Measurements from ENCODE around the gene RPH3AL.
A peak's percentile ranks its signal among the peaks of the same experiment; 100 is the strongest.

RPH3AL gene

GRCh38 chr17:327971-328370 lies 24.6 kb downstream of the RPH3AL start:
- peak overlapping the region; percentile 22 for H2AK5ac ChIP-seq (ENCODE audit: low read depth, low read length)
- no peaks in the 10 kb centered on the region for H3K36me3 ChIP-seq (replicated peaks in 1 of 2; ENCODE audit: control insufficient read depth in 2 of 2, insufficient read depth in 2 of 2, low read length in 2 of 2)
- no peak overlapping the region for H2AFZ ChIP-seq (ENCODE audit: low read length)
- H3K27ac ChIP-seq (replicated peaks; ENCODE audit: low read length), result no peak overlapping the region
- no peak overlapping the region for H2BK12ac ChIP-seq (ENCODE audit: low read length)
- no peaks in the 10 kb centered on the region for H3K9me3 ChIP-seq (replicated peaks in 1 of 2; ENCODE audit: control insufficient read depth in 2 of 2, insufficient read depth in 1 of 2, low read depth in 1 of 2, low read length in 2 of 2)
- DNase-seq (ENCODE audit: low spot score), result no peak
- no peaks in the 10 kb centered on the region for H3K27me3 ChIP-seq (ENCODE audit: control insufficient read depth in 3 of 3, insufficient read depth in 3 of 3, low read depth in 1 of 3, low read length in 3 of 3)
- no peak overlapping the region for H3K4me3 ChIP-seq (ENCODE audit: low read length in 2 of 2)
- no peak overlapping the region for H3K23ac ChIP-seq (ENCODE audit: low read depth, low read length, poor library complexity)
- no CpG with 5 or more reads among the region's 7 CpGs for WGBS, 2 donors (ENCODE audit: extremely low coverage in 2 of 2, insufficient read length in 2 of 2, insufficient replicate concordance in 1 of 2)
- no peak overlapping the region for H3K14ac ChIP-seq (ENCODE audit: low read length)
- peaks cover 0 to under 1% of the 10 kb centered on the region in 2 donors for H3K4me1 ChIP-seq (ENCODE audit: control insufficient read depth in 2 of 2, insufficient read depth in 1 of 2, low read depth in 1 of 2, low read length in 2 of 2)
- H3K4me2 ChIP-seq (ENCODE audit: insufficient read depth, low read length, poor library complexity, severe bottlenecking), result no peak overlapping the region
- H4K91ac ChIP-seq (ENCODE audit: low read depth, low read length, poor library complexity), result no peak overlapping the region
- H4K8ac ChIP-seq (ENCODE audit: low read depth, low read length), result no peak overlapping the region
- H3K79me1 ChIP-seq (ENCODE audit: low read depth, low read length), result no peaks in the 10 kb centered on the region
- H2BK5ac ChIP-seq (ENCODE audit: low read length), result no peak overlapping the region
- no peak overlapping the region for H2BK15ac ChIP-seq (ENCODE audit: low read length)
- H3K9ac ChIP-seq (ENCODE audit: low read depth, low read length, poor library complexity), result no peak overlapping the region
- peak overlapping the region; percentile 39 for H3K18ac ChIP-seq (ENCODE audit: low read length)
- H2BK120ac ChIP-seq (ENCODE audit: low read depth, low read length), result no peak overlapping the region
- H3K4ac ChIP-seq (ENCODE audit: low read length), result no peak overlapping the region

GRCh38 chr17:327296-327695 lies 25.3 kb downstream of the RPH3AL start:
- no peak overlapping the region for H3K4me3 ChIP-seq (ENCODE audit: low read length in 2 of 2)
- no CpG with 5 or more reads among the region's 11 CpGs for WGBS, 2 donors (ENCODE audit: extremely low coverage in 2 of 2, insufficient read length in 2 of 2, insufficient replicate concordance in 1 of 2)
- H3K27ac ChIP-seq (replicated peaks; ENCODE audit: low read length), result no peak overlapping the region

DNA sequence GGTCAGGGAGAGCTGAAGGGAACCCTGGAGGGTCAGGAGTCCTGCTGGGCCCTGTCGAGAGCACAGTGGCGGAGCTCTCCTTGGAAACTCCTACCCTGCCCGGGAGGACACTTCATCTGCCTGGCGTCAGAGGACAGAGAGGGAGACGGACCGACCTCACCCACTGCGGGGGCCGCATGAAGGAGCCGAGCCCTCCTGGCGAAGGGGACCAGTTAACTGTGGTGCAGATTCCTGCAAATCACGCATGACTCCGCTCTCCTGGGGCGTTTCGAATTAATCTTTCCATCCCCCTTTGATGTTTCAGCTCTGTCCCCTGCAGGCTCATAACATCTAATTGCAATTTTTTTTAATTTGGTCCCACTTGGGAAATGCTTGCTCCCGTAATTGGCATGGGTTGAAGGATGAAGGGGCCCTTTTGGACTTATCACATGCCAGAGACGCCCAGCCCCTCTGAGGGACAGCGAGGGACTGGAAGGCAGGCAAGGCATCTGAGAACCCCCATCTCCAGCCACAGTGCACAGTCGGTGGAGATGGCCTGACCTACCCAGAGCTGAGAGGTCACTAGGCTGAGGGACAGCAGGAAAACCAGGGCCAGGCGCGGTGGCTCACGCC lies 26.5 kb downstream of the RPH3AL start:
- no peak overlapping the region for H2BK5ac ChIP-seq (ENCODE audit: low read length)
- no peaks in the 10 kb centered on the region for H3K27me3 ChIP-seq (ENCODE audit: control insufficient read depth in 3 of 3, insufficient read depth in 3 of 3, low read depth in 1 of 3, low read length in 3 of 3)
- no peak overlapping the region for H3K4me3 ChIP-seq (ENCODE audit: low read length in 2 of 2)
- no peak overlapping the region for H3K14ac ChIP-seq (ENCODE audit: low read length)
- no peak overlapping the region for H3K4ac ChIP-seq (ENCODE audit: low read length)
- H3K36me3 ChIP-seq (replicated peaks in 1 of 2; ENCODE audit: control insufficient read depth in 2 of 2, insufficient read depth in 2 of 2, low read length in 2 of 2), result no peaks in the 10 kb centered on the region
- H3K9ac ChIP-seq (ENCODE audit: low read depth, low read length, poor library complexity), result peak overlapping the region; percentile 54
- DNase-seq (ENCODE audit: low spot score), result no peak
- no peak overlapping the region for H2BK15ac ChIP-seq (ENCODE audit: low read length)
- H3K79me1 ChIP-seq (ENCODE audit: low read depth, low read length), result no peaks in the 10 kb centered on the region
- H3K27ac ChIP-seq (replicated peaks; ENCODE audit: low read length), result no peak overlapping the region
- WGBS, 2 donors (ENCODE audit: extremely low coverage in 2 of 2, insufficient read length in 2 of 2, insufficient replicate concordance in 1 of 2), result no CpG with 5 or more reads among the region's 21 CpGs
- H2AFZ ChIP-seq (ENCODE audit: low read length), result no peak overlapping the region
- peak overlapping the region; percentile 49 for H2AK5ac ChIP-seq (ENCODE audit: low read depth, low read length)
- H4K8ac ChIP-seq (ENCODE audit: low read depth, low read length), result no peak overlapping the region
- H4K91ac ChIP-seq (ENCODE audit: low read depth, low read length, poor library complexity), result no peak overlapping the region
- H3K9me3 ChIP-seq (replicated peaks in 1 of 2; ENCODE audit: control insufficient read depth in 2 of 2, insufficient read depth in 1 of 2, low read depth in 1 of 2, low read length in 2 of 2), result no peaks in the 10 kb centered on the region
- H3K4me1 ChIP-seq (ENCODE audit: control insufficient read depth in 2 of 2, insufficient read depth in 1 of 2, low read depth in 1 of 2, low read length in 2 of 2), result peaks cover 9 to 19% of the 10 kb centered on the region in 2 donors
- no peak overlapping the region for H2BK12ac ChIP-seq (ENCODE audit: low read length)
- peak overlapping the region; percentile 53 for H3K18ac ChIP-seq (ENCODE audit: low read length)
- H3K23ac ChIP-seq (ENCODE audit: low read depth, low read length, poor library complexity), result peak overlapping the region; percentile 65
- no peak overlapping the region for H3K4me2 ChIP-seq (ENCODE audit: insufficient read depth, low read length, poor library complexity, severe bottlenecking)
- no peak overlapping the region for H2BK120ac ChIP-seq (ENCODE audit: low read depth, low read length)

More at GRCh38 chr17:327296-327695, 25.3 kb downstream of the RPH3AL start:
- Histone ChIP-seq H3K18ac (ENCODE audit: low read length) (peak overlapping the region; percentile 33), H3K9ac (ENCODE audit: low read depth, low read length, poor library complexity) (no peak overlapping the region), H3K14ac (ENCODE audit: low read length) (peak overlapping the region; percentile 67), H3K79me1 (ENCODE audit: low read depth, low read length) (no peaks in the 10 kb centered on the region), H3K27me3 (ENCODE audit: control insufficient read depth in 3 of 3, insufficient read depth in 3 of 3, low read depth in 1 of 3, low read length in 3 of 3) (no peaks in the 10 kb centered on the region), H4K91ac (ENCODE audit: low read depth, low read length, poor library complexity) (no peak overlapping the region), H2BK5ac (ENCODE audit: low read length) (no peak overlapping the region), H2AFZ (ENCODE audit: low read length) (no peak overlapping the region), H2AK5ac (ENCODE audit: low read depth, low read length) (no peak overlapping the region), H3K4ac (ENCODE audit: low read length) (no peak overlapping the region), H4K8ac (ENCODE audit: low read depth, low read length) (no peak overlapping the region), H2BK12ac (ENCODE audit: low read length) (no peak overlapping the region), H3K4me1 (ENCODE audit: control insufficient read depth in 2 of 2, insufficient read depth in 1 of 2, low read depth in 1 of 2, low read length in 2 of 2) (peaks cover 5 to 7% of the 10 kb centered on the region in 2 donors), H2BK120ac (ENCODE audit: low read depth, low read length) (no peak overlapping the region), H3K23ac (ENCODE audit: low read depth, low read length, poor library complexity) (no peak overlapping the region), H3K9me3 (replicated peaks in 1 of 2; ENCODE audit: control insufficient read depth in 2 of 2, insufficient read depth in 1 of 2, low read depth in 1 of 2, low read length in 2 of 2) (no peaks in the 10 kb centered on the region), H3K4me2 (ENCODE audit: insufficient read depth, low read length, poor library complexity, severe bottlenecking) (no peak overlapping the region), H3K36me3 (replicated peaks in 1 of 2; ENCODE audit: control insufficient read depth in 2 of 2, insufficient read depth in 2 of 2, low read length in 2 of 2) (no peaks in the 10 kb centered on the region), H2BK15ac (ENCODE audit: low read length) (no peak overlapping the region)
- no peak for DNase-seq (ENCODE audit: low spot score)

- H3K4me3 ChIP-seq (ENCODE audit: low read length in 2 of 2), result no peak overlapping the region
- H3K27me3 ChIP-seq (ENCODE audit: control insufficient read depth in 3 of 3, insufficient read depth in 3 of 3, low read depth in 1 of 3, low read length in 3 of 3), result no peaks in the 10 kb centered on the region
- peak overlapping the region; percentile 53 for H3K18ac ChIP-seq (ENCODE audit: low read length)
- DNase-seq (ENCODE audit: low spot score), result no peak
- no peak overlapping the region for H3K27ac ChIP-seq (replicated peaks; ENCODE audit: low read length)
- no peak overlapping the region for H3K4me2 ChIP-seq (ENCODE audit: insufficient read depth, low read length, poor library complexity, severe bottlenecking)
- H3K9me3 ChIP-seq (replicated peaks in 1 of 2; ENCODE audit: control insufficient read depth in 2 of 2, insufficient read depth in 1 of 2, low read depth in 1 of 2, low read length in 2 of 2), result no peaks in the 10 kb centered on the region
- H3K14ac ChIP-seq (ENCODE audit: low read length), result no peak overlapping the region
- no CpG with 5 or more reads among the region's 13 CpGs for WGBS, 2 donors (ENCODE audit: extremely low coverage in 2 of 2, insufficient read length in 2 of 2, insufficient replicate concordance in 1 of 2)
- no peak overlapping the region for H3K4ac ChIP-seq (ENCODE audit: low read length)
- no peaks in the 10 kb centered on the region for H3K79me1 ChIP-seq (ENCODE audit: low read depth, low read length)
- no peak overlapping the region for H4K91ac ChIP-seq (ENCODE audit: low read depth, low read length, poor library complexity)
- no peaks in the 10 kb centered on the region for H3K36me3 ChIP-seq (replicated peaks in 1 of 2; ENCODE audit: control insufficient read depth in 2 of 2, insufficient read depth in 2 of 2, low read length in 2 of 2)
- no peak overlapping the region for H2BK5ac ChIP-seq (ENCODE audit: low read length)
- H2AFZ ChIP-seq (ENCODE audit: low read length), result no peak overlapping the region
- no peak overlapping the region for H2BK15ac ChIP-seq (ENCODE audit: low read length)
- no peak overlapping the region for H2BK12ac ChIP-seq (ENCODE audit: low read length)
- H2BK120ac ChIP-seq (ENCODE audit: low read depth, low read length), result no peak overlapping the region
- peak overlapping the region; percentile 49 for H2AK5ac ChIP-seq (ENCODE audit: low read depth, low read length)
- H4K8ac ChIP-seq (ENCODE audit: low read depth, low read length), result no peak overlapping the region
- H3K4me1 ChIP-seq (ENCODE audit: control insufficient read depth in 2 of 2, insufficient read depth in 1 of 2, low read depth in 1 of 2, low read length in 2 of 2), result peaks cover 14 to 23% of the 10 kb centered on the region in 2 donors
- H3K9ac ChIP-seq (ENCODE audit: low read depth, low read length, poor library complexity), result no peak overlapping the region
- H3K23ac ChIP-seq (ENCODE audit: low read depth, low read length, poor library complexity), result no peak overlapping the region
Observed at GRCh38 chr17:325270-326009, 27.2 kb downstream of the RPH3AL start.
